ENCODE measurements around the gene BRINP1.

BRINP1 gene

GRCh38 chr9:119368681-119369581 is at the start of gene BRINP1:
Gene BRINP1, minus strand, starts transcription at chr9:119369435. Its CDS starts 56,080 bp downstream, at chr9:119313355.
- DNase-seq (ENCODE audit: low read depth, low spot score): peak; percentile 22
- no peak within 1 kb of the TSS for H3K27ac ChIP-seq

GRCh38 chr9:119418721-119419120 is 49.5 kb upstream of the BRINP1 start:
- peak overlapping the region; percentile 21 for H3K27ac ChIP-seq
- DNase-seq (ENCODE audit: low read depth, low spot score): peak; percentile 50

GRCh38 chr9:119416793-119417192 is 47.6 kb upstream of the BRINP1 start:
- DNase-seq (ENCODE audit: low read depth, low spot score): no peak
- H3K27ac ChIP-seq: no peak overlapping the region

- no peak overlapping the region for H3K27ac ChIP-seq
- no peak for DNase-seq (ENCODE audit: low read depth, low spot score)
Measured at GRCh38 chr9:119412399-119412798, 43.2 kb upstream of the BRINP1 start.

- H3K27ac ChIP-seq: no peak overlapping the region
- no peak for DNase-seq (ENCODE audit: low read depth, low spot score)
Measured at GRCh38 chr9:119409552-119409951, 40.3 kb upstream of the BRINP1 start.

GRCh38 chr9:119400606-119401005 is 31.4 kb upstream of the BRINP1 start:
- DNase-seq (ENCODE audit: low read depth, low spot score): peak; percentile 33

GRCh38 chr9:119398350-119398749 is 29.1 kb upstream of the BRINP1 start:
- H3K27ac ChIP-seq: no peak overlapping the region
- no peak for DNase-seq (ENCODE audit: low read depth, low spot score)

More at GRCh38 chr9:119400606-119401005, 31.4 kb upstream of the BRINP1 start:
- peak overlapping the region; percentile 46 for H3K27ac ChIP-seq

- H3K27ac ChIP-seq: no peak overlapping the region
- no peak for DNase-seq (ENCODE audit: low read depth, low spot score)
Measured at GRCh38 chr9:119391878-119392277, 22.6 kb upstream of the BRINP1 start.

GRCh38 chr9:119375892-119376291 is 6.7 kb upstream of the BRINP1 start:
- DNase-seq (ENCODE audit: low read depth, low spot score): peak; percentile 18
- no peak overlapping the region for H3K27ac ChIP-seq

- no peak for DNase-seq (ENCODE audit: low read depth, low spot score)
- no peak overlapping the region for H3K27ac ChIP-seq
Measured at GRCh38 chr9:119372951-119373350, 3.7 kb upstream of the BRINP1 start.

- no peak for DNase-seq (ENCODE audit: low read depth, low spot score)
- H3K27ac ChIP-seq: no peak overlapping the region
Measured at GRCh38 chr9:119370816-119371215, 1.6 kb upstream of the BRINP1 start.

- H3K27ac ChIP-seq: no peak overlapping the region
- DNase-seq (ENCODE audit: low read depth, low spot score): no peak
Measured at GRCh38 chr9:119369680-119370366, 588 bp upstream of the BRINP1 start.

- DNase-seq (ENCODE audit: low read depth, low spot score): no peak
- H3K27ac ChIP-seq: no peak overlapping the region
Measured at GRCh38 chr9:119368179-119368578, 1.1 kb downstream of the BRINP1 start.

GRCh38 chr9:119367683-119368075 is 1.6 kb downstream of the BRINP1 start:
- DNase-seq (ENCODE audit: low read depth, low spot score): no peak
- H3K27ac ChIP-seq: no peak overlapping the region

- DNase-seq (ENCODE audit: low read depth, low spot score): peak; percentile 58
- no peak overlapping the region for H3K27ac ChIP-seq
Measured at GRCh38 chr9:119366909-119367682, 2.1 kb downstream of the BRINP1 start.

- H3K27ac ChIP-seq: no peak overlapping the region
- DNase-seq (ENCODE audit: low read depth, low spot score): no peak
Measured at GRCh38 chr9:119365291-119366027, 3.8 kb downstream of the BRINP1 start.

- H3K27ac ChIP-seq: no peak overlapping the region
- DNase-seq (ENCODE audit: low read depth, low spot score): no peak
Measured at GRCh38 chr9:119360237-119360636, 9.0 kb downstream of the BRINP1 start.

- no peak overlapping the region for H3K27ac ChIP-seq
- DNase-seq (ENCODE audit: low read depth, low spot score): no peak
Measured at GRCh38 chr9:119357336-119358096, 11.7 kb downstream of the BRINP1 start.

GRCh38 chr9:119349351-119349825 is 19.8 kb downstream of the BRINP1 start:
- DNase-seq (ENCODE audit: low read depth, low spot score): no peak
- no peak overlapping the region for H3K27ac ChIP-seq

All from epithelial cell of prostate (primary cell).